Measurements from ENCODE around the gene GPRC5C. TPM values are rescaled to one million over a fixed set of nuclear protein-coding genes. Genes with fewer than 3 reads are reported as not detected.

Gene GPRC5C
- total and polyA plus RNA-seq, 9 of the 15 experiments (the other 6 are each of a cell fraction or from before 2014, with no cell fraction given) = 0.28 to 9.0 (median 4.1) TPM

- TF ChIP-seq MLLT1 (IDR thresholded peaks at IDR 0.05) (no peak), CXXC5 (CRISPR knock-in tag; IDR thresholded peaks at IDR 0.05) (no peak), ARID1B (IDR thresholded peaks at IDR 0.05) (no peak), SMARCC2 (IDR thresholded peaks at IDR 0.05; ENCODE audit: low read depth) (no peak), HDGF (IDR thresholded peaks at IDR 0.05) (peak; percentile 59; the same call in 1 of the 2 replicates), CTBP1 (IDR thresholded peaks at IDR 0.05; ENCODE audit: borderline replicate concordance) (peak; percentile 48; the same call in 1 of the 2 replicates), SIRT6 (IDR thresholded peaks at IDR 0.05; ENCODE audit: low read depth, low read length) (no peak), NFIC (IDR thresholded peaks at IDR 0.05) (no peak), PTRF (tag; IDR thresholded peaks at IDR 0.05) (no peak), ZNF699 (CRISPR knock-in tag; IDR thresholded peaks at IDR 0.05; ENCODE audit: insufficient replicate concordance) (no peak), DNMT1 (IDR thresholded peaks at IDR 0.05) (no peak), ZNF655 (CRISPR knock-in tag; IDR thresholded peaks at IDR 0.05) (no peak), BRCA1 (IDR thresholded peaks at IDR 0.05) (no peak), BRCA1 (CRISPR knock-in tag; IDR thresholded peaks at IDR 0.05) (no peak), CBX3 (IDR thresholded peaks at IDR 0.05; ENCODE audit: borderline replicate concordance in 1 of 2, low read length in 2 of 2) (no peak), ELF1 (tag; IDR thresholded peaks at IDR 0.05) (0 out of 2 replicates have a peak, but pooled peaks have one; percentile 23), ZNF24 (IDR thresholded peaks at IDR 0.05) (peak; percentile 76; the same call in 1 of the 2 replicates), ZNF695 (CRISPR knock-in tag; IDR thresholded peaks at IDR 0.05) (no peak), POLR2AphosphoS5 (IDR thresholded peaks at IDR 0.05; ENCODE audit: control insufficient read depth, insufficient read depth, low read depth, low read length) (no peak), ELF4 (CRISPR knock-in tag; IDR thresholded peaks at IDR 0.05) (0 out of 2 replicates have a peak, but pooled peaks have one; percentile 4), ZNF165 (CRISPR knock-in tag; IDR thresholded peaks at IDR 0.05; ENCODE audit: borderline replicate concordance) (no peak), DIDO1 (tag; IDR thresholded peaks at IDR 0.05; ENCODE audit: low read depth) (0 out of 2 replicates have a peak, but pooled peaks have one; percentile 46), THRA (IDR thresholded peaks at IDR 0.05) (no peak), STAG1 (CRISPR knock-in tag; IDR thresholded peaks at IDR 0.05; ENCODE audit: borderline replicate concordance) (peak; percentile 88; the same call in 1 of the 2 replicates)
- TF ChIP-seq, protein P1, sequence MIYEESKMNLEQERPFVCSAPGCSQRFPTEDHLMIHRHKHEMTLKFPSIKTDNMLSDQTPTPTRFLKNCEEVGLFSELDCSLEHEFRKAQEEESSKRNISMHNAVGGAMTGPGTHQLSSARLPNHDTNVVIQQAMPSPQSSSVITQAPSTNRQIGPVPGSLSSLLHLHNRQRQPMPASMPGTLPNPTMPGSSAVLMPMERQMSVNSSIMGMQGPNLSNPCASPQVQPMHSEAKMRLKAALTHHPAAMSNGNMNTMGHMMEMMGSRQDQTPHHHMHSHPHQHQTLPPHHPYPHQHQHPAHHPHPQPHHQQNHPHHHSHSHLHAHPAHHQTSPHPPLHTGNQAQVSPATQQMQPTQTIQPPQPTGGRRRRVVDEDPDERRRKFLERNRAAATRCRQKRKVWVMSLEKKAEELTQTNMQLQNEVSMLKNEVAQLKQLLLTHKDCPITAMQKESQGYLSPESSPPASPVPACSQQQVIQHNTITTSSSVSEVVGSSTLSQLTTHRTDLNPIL (CRISPR knock-in tag; IDR thresholded peaks at IDR 0.05) = no peak
Measured at GRCh38 chr17:74457146-74457819, 25.4 kb downstream of the GPRC5C start (continued).
